GM21825 (cell line): ENCODE measurements around the gene TDP2.
"Not testable (repeated sequence)": the region's sequence is repeated elsewhere in the genome, so short reads cannot be mapped to it uniquely, and the experiment has no call there.

Source experiments
- ATAC-seq: cut with Tn5 transposase; IDR thresholded peaks from one replicate; pipeline ENCODE4 v1.9.1; 2021; ENCODE audit warnings: mild to moderate bottlenecking, moderate library complexity; ENCODE audit not compliant: unreplicated experiment

TDP2 gene

GRCh38 chr6:24655215-24655614 is 11.5 kb downstream of the TDP2 start:
- ATAC-seq = no peak

- ATAC-seq = no peak
Measured at GRCh38 chr6:24650365-24650764, 16.3 kb downstream of the TDP2 start.

GRCh38 chr6:24649691-24650090 is 17.0 kb downstream of the TDP2 start:
- no peak for ATAC-seq

GRCh38 chr6:24648276-24648675 is 18.4 kb downstream of the TDP2 start:
- ATAC-seq = no peak

- ATAC-seq = no peak
Measured at GRCh38 chr6:24646771-24647170, 19.9 kb downstream of the TDP2 start.

GRCh38 chr6:24644377-24644776 is 22.3 kb downstream of the TDP2 start:
- ATAC-seq = no peak

GRCh38 chr6:24643920-24644319 is 22.8 kb downstream of the TDP2 start:
- ATAC-seq = no peak

GRCh38 chr6:24642061-24642460 is 24.6 kb downstream of the TDP2 start:
- ATAC-seq = no peak

GRCh38 chr6:24640631-24641030 is 26.1 kb downstream of the TDP2 start:
- not testable (repeated sequence) for ATAC-seq

- ATAC-seq = no peak
Measured at GRCh38 chr6:24640166-24640565, 26.5 kb downstream of the TDP2 start.

- ATAC-seq = no peak
Measured at GRCh38 chr6:24636681-24637080, 30.0 kb downstream of the TDP2 start.

GRCh38 chr6:24632573-24632972 is 34.1 kb downstream of the TDP2 start:
- no peak for ATAC-seq

GRCh38 chr6:24631671-24632070 is 35.0 kb downstream of the TDP2 start:
- ATAC-seq = no peak

GRCh38 chr6:24630856-24631505 is 35.7 kb downstream of the TDP2 start:
- ATAC-seq = no peak

- ATAC-seq = no peak
Measured at GRCh38 chr6:24621626-24622289, 44.9 kb downstream of the TDP2 start.

- no peak for ATAC-seq
Measured at GRCh38 chr6:24620637-24621036, 46.1 kb downstream of the TDP2 start.

GRCh38 chr6:24619661-24620060 is 47.0 kb downstream of the TDP2 start:
- no peak for ATAC-seq

- no peak for ATAC-seq
Measured at GRCh38 chr6:24614648-24615047, 52.1 kb downstream of the TDP2 start.

- no peak for ATAC-seq
Measured at GRCh38 chr6:24614043-24614420, 52.7 kb downstream of the TDP2 start.

GRCh38 chr6:24613361-24614042 is 53.2 kb downstream of the TDP2 start:
- no peak for ATAC-seq

- ATAC-seq = no peak
Measured at GRCh38 chr6:24610672-24611071, 56.0 kb downstream of the TDP2 start.
